ENCODE measurements around the gene RAB29.

RAB29 gene

DNA sequence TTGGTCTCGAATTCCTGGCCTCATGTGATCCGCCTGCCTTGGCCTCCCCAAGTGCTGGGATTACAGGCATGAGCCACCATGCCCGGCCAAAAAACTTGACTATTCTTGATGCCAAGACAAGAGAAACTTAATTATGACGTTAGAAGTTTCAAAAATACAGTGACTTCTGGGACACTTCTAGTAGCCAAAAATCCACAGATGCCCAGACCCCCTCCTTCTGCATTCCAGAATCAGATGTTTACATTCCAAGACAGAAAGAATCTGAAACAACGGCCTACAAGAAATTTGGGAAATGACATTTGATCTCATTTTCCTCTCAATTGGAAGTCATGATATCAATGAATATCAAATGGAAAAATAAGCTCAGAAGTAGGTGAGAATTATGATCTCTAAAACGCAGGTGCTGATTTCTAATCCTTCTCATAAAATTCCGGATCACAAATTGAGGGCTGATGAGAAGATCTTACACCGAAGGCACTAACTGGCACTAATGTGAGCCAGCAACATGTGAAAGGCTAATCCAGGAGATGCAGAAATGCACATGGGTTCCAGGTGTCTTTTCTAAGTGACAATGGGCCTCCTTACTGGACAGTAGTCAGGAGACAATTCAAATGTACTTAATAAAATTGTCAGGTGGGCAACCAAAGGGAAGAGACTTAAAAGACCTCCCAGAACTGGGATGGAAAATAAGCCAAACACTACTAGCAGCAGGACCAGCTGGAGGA is 5.5 kb downstream of the RAB29 start:
- TF ChIP-seq, protein P1, sequence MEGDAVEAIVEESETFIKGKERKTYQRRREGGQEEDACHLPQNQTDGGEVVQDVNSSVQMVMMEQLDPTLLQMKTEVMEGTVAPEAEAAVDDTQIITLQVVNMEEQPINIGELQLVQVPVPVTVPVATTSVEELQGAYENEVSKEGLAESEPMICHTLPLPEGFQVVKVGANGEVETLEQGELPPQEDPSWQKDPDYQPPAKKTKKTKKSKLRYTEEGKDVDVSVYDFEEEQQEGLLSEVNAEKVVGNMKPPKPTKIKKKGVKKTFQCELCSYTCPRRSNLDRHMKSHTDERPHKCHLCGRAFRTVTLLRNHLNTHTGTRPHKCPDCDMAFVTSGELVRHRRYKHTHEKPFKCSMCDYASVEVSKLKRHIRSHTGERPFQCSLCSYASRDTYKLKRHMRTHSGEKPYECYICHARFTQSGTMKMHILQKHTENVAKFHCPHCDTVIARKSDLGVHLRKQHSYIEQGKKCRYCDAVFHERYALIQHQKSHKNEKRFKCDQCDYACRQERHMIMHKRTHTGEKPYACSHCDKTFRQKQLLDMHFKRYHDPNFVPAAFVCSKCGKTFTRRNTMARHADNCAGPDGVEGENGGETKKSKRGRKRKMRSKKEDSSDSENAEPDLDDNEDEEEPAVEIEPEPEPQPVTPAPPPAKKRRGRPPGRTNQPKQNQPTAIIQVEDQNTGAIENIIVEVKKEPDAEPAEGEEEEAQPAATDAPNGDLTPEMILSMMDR (conservative IDR thresholded peaks at IDR 0.05; ENCODE audit: low read depth, low read length): no peak

DNA sequence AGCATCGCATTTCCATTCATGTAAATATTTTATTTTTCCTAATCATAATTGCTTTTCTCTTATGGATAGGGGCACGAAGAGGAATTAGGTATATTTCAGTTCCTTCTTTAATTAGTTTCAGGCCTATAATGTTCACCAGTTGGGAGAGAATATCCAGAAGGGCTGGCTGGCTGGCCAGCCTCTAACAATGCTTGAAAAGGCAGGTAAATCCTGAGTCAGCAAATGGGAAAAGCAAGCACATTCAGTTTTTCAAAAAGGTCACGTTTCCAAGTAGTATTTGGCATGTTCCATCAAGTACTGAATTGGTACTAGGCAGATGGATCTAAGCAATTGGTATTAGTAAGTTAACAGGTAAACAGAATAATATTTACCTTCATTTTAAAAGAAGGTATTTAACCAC is 8.0 kb downstream of the RAB29 start:
- TF ChIP-seq, protein P1 (conservative IDR thresholded peaks at IDR 0.05; ENCODE audit: low read depth, low read length): no peak
- no peaks in the 10 kb centered on the region for H4K20me1 ChIP-seq (ENCODE audit: insufficient read depth)
- H3K9ac ChIP-seq: no peak overlapping the region
- H3K27ac ChIP-seq: no peak overlapping the region
- H3K27me3 ChIP-seq (ENCODE audit: insufficient read depth, low read depth): no peaks in the 10 kb centered on the region
- no peak overlapping the region for H2AFZ ChIP-seq (ENCODE audit: low read depth)
- no peaks in the 10 kb centered on the region for H3K36me3 ChIP-seq (ENCODE audit: insufficient read depth)
- H3K79me2 ChIP-seq (ENCODE audit: insufficient read depth, low read depth): no peaks in the 10 kb centered on the region
- H3K4me2 ChIP-seq: no peak overlapping the region
- H3K4me3 ChIP-seq (IDR thresholded peaks at IDR 0.05; ENCODE audit: insufficient read depth, low read depth, low read length): no peak overlapping the region
- H3K4me1 ChIP-seq (ENCODE audit: low read depth, poor library complexity, severe bottlenecking): peaks cover 5% of the 10 kb centered on the region

More for the DNA sequence above, 5.5 kb downstream of the RAB29 start:
- Histone ChIP-seq H3K9ac (no peak overlapping the region), H3K27ac (no peak overlapping the region), H3K4me2 (no peak overlapping the region), H3K4me3 (IDR thresholded peaks at IDR 0.05; ENCODE audit: insufficient read depth, low read depth, low read length) (no peak overlapping the region), H3K79me2 (ENCODE audit: insufficient read depth, low read depth) (no peaks in the 10 kb centered on the region), H3K27me3 (ENCODE audit: insufficient read depth, low read depth) (no peaks in the 10 kb centered on the region), H4K20me1 (ENCODE audit: insufficient read depth) (no peaks in the 10 kb centered on the region), H3K4me1 (ENCODE audit: low read depth, poor library complexity, severe bottlenecking) (peaks cover 23% of the 10 kb centered on the region), H3K36me3 (ENCODE audit: insufficient read depth) (no peaks in the 10 kb centered on the region), H2AFZ (ENCODE audit: low read depth) (no peak overlapping the region)

DNA sequence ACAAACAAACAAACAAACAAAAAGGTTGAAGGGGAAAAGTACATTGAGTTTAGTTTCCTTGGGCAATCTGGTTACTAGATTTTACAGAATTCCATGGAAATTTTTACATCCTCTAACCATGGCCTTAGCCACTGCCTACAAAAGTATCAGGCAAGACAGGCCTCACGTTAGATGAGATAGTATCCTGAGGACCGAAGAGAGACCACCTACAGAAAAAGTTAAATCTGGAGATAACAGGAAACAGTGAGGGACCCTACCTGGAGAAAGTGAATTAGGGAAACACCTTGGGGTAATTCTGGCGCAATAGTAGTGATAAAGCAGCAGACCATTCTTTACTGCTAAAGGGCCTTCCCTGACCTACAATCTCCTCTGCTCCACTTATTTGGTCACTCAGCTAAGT is 8.7 kb downstream of the RAB29 start:
- no peak overlapping the region for H3K4me3 ChIP-seq (IDR thresholded peaks at IDR 0.05; ENCODE audit: insufficient read depth, low read depth, low read length)
- no peak overlapping the region for H2AFZ ChIP-seq (ENCODE audit: low read depth)
- H3K9ac ChIP-seq: no peak overlapping the region
- H4K20me1 ChIP-seq (ENCODE audit: insufficient read depth): no peaks in the 10 kb centered on the region
- H3K27me3 ChIP-seq (ENCODE audit: insufficient read depth, low read depth): no peaks in the 10 kb centered on the region
- TF ChIP-seq, protein P1 (conservative IDR thresholded peaks at IDR 0.05; ENCODE audit: low read depth, low read length): no peak
- H3K27ac ChIP-seq: no peak overlapping the region
- H3K4me2 ChIP-seq: no peak overlapping the region
- no peaks in the 10 kb centered on the region for H3K4me1 ChIP-seq (ENCODE audit: low read depth, poor library complexity, severe bottlenecking)
- H3K79me2 ChIP-seq (ENCODE audit: insufficient read depth, low read depth): no peaks in the 10 kb centered on the region
- no peaks in the 10 kb centered on the region for H3K36me3 ChIP-seq (ENCODE audit: insufficient read depth)

DNA sequence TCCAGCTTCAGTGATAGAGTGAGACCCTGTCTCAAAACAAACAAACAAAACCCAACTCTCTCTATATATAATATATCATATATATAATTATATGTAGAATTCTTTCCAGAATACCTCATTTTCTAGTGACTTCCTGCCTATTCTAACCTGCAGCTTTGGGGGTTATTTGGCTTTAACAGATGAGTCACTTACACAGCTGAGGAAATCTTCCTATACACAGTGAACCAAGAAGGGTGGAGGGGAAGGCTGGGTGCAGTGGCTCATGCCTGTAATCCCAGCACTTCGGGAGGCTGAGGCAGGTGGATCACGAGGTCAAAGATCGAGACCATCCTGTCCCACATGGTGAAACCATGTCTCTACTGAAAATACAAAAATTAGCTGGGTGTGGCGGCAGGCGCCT is 9.2 kb downstream of the RAB29 start:
- H3K4me1 ChIP-seq (ENCODE audit: low read depth, poor library complexity, severe bottlenecking): no peaks in the 10 kb centered on the region
- no peak overlapping the region for H3K9ac ChIP-seq
- no peaks in the 10 kb centered on the region for H3K27me3 ChIP-seq (ENCODE audit: insufficient read depth, low read depth)
- H3K36me3 ChIP-seq (ENCODE audit: insufficient read depth): no peaks in the 10 kb centered on the region
- H2AFZ ChIP-seq (ENCODE audit: low read depth): no peak overlapping the region
- TF ChIP-seq, protein P1 (conservative IDR thresholded peaks at IDR 0.05; ENCODE audit: low read depth, low read length): no peak
- H3K4me2 ChIP-seq: no peak overlapping the region
- no peak overlapping the region for H3K4me3 ChIP-seq (IDR thresholded peaks at IDR 0.05; ENCODE audit: insufficient read depth, low read depth, low read length)
- no peaks in the 10 kb centered on the region for H4K20me1 ChIP-seq (ENCODE audit: insufficient read depth)
- no peak overlapping the region for H3K27ac ChIP-seq
- no peaks in the 10 kb centered on the region for H3K79me2 ChIP-seq (ENCODE audit: insufficient read depth, low read depth)
